GM19035 (cell line): ENCODE results near the gene CAMK2D.
"Not testable (repeated sequence)": the region's sequence is repeated elsewhere in the genome, so short reads cannot be mapped to it uniquely, and the experiment has no call there.

Experiments
- ATAC-seq: cut with Tn5 transposase; IDR thresholded peaks from one replicate; pipeline ENCODE4 v1.9.1; 2021; ENCODE audit not compliant: unreplicated experiment

CAMK2D gene

DNA sequence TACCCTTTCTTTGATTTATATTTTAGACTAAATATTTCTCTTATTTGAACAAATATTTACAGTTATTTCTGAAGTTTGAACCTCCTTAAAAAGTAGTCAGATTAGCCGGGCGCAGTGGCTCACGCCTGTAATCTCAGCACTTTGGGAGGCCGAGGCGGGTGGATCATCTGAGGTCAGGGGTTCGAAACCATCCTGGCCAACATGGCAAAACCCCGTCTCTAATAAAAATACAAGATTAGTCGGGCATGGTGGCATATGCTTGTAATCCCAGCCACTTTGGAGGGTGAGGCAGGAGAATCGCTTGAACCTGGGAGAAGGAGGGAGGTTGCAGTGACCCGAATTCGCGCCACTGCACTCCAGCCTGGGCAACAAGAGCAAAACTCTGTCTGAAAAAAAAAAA, 2.4 kb upstream of the CAMK2D start:
- not testable (repeated sequence) for ATAC-seq

- no peak for ATAC-seq
These were observed 1.4 kb upstream of the CAMK2D start for GRCh38 chr4:113763029-113763285.

GRCh38 chr4:113762186-113763028, 869 bp upstream of the CAMK2D start:
- ATAC-seq, result peak; percentile 59

DNA sequence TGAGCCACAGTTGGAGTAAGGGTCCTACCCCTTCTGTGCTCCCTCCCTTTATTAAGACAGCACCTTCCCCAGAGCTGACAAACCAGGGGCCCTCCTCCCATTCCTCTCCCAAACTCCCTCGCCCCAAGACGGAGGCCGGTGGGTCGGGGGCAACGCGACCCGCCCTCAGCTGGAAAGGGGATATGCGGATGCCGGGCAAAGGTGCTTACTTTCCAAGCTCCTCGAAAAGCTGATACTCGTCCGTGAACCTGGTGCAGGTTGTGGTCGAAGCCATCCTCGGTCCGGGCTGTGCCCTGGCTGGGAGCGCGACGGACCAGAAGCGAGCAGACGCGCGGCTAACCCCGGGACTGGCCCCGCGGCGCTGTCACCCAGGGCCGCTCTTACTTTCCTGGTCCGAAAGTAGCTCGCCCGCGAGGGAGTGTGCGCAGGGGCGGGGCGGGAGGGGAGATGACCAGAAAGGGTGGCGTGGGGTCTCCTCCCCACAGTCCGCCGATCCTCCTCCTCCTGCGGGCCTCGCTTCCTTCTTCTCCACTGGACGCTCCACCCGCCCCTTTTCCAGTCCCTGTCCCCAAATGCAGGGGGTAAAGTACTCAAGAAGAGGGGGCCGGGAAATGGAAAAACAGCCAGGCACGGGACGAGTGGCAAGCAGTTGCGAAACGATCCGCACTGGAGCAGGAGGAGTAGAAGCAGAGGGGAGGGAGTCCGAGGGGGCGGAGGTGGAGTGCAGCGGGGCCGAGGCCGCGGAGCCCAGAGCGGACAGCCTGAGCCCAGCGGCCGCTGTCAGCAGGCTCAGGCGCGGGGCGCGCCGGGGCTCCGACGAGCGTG, 531 bp downstream of the CAMK2D start:
- ATAC-seq, result peak; percentile 28

GRCh38 chr4:113760094-113760794, 1.3 kb downstream of the CAMK2D start:
- no peak for ATAC-seq

GRCh38 chr4:113759696-113760093, 1.8 kb downstream of the CAMK2D start:
- no peak for ATAC-seq

GRCh38 chr4:113758372-113758771, 3.2 kb downstream of the CAMK2D start:
- ATAC-seq, result no peak

DNA sequence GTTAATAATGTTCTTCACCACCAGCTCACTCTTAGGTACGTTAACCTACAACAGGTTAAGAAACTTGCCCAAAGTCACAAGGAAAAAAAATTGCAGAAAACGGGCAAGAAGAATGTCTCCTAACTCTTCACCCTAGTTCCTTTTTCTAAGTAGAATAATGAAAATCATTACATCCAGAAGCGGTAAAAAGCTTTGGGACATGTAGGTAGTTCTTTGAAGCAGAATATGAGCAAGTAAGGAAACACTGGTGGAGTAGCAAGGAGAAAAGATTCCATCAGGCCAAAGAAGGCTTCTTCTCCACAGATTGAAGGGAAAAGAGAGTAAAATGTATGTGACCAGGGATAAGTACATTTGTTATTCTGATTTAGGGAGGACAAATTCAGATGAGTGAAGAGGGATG, 4.1 kb downstream of the CAMK2D start:
- no peak for ATAC-seq

DNA sequence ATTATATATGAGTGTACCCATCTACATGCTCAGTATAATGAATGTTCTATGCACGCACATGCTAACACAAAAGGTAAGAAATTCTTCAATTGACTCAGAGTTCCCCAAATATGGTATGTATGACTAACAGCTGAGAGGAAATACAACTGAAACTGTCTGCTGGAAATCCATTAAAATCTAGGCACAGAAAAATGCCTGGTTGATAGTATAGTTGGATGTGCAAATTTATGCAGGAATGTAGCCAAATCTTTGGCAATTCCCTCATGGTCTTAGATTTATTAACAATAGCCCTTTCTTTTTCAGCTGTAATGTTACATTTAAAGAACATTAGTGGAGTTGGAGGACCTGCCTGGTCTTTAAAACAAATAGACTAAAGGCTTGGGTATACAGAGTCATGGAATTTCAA, 5.5 kb downstream of the CAMK2D start:
- peak; percentile 66 for ATAC-seq

DNA sequence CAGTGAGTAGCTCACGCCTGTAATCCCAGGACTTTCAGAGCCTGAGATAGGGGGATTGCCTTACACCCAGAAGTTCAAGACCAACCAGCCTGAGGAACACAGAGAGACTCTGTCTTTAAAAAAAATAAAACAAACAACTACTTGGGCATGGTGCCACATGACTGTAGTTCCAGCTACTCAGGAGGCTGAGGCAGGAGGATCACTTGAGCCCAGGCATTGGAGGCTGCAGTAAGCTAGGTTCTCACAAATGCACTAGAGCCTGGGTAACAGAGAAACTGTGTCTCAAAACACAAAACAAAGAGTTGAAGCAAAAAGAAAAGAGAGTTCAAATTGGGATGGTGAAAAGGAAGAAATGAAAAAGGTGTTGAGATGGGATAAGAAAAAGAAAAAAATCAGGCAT, 10.8 kb downstream of the CAMK2D start:
- no peak for ATAC-seq

DNA sequence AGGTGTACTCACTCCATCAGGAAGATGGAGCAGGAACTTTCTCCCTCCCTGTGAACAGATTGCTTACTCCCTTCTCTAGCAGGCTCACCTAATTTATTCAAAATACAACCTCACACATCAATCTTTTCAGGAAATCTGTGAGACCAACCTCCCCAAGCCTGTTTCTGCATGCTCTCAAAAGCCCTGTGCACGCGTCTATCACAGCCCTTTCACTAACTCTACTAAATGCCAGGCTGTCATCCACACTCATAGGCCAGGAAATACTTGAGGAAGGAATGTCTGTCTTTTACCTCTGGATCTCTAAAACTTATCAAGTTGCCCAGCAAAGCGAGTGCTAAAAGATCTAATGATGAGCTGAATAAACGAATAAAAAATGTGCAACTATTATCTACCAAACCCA, 11.2 kb downstream of the CAMK2D start:
- ATAC-seq, result no peak

DNA sequence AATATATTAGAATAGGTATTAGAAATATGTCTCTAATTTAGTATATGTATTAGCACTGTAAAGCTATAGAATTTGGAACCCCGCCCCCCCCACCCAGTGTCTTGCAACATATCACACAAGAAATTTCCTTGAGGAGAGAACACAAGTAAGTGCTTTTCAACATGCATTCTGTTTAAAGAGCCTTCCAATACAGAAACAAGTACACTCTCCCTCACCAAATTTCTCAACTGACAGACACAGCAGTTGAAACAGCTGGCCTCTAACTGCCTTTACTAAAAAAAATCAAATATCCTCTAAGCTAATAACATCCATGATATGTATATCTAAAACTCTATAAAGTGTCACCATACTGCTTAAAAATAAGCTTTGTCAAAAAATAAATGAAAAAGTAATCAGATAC, 12.4 kb downstream of the CAMK2D start:
- no peak for ATAC-seq

GRCh38 chr4:113747949-113748348, 13.6 kb downstream of the CAMK2D start:
- ATAC-seq, result no peak

- no peak for ATAC-seq
These were observed 15.8 kb downstream of the CAMK2D start for GRCh38 chr4:113745711-113746110.

DNA sequence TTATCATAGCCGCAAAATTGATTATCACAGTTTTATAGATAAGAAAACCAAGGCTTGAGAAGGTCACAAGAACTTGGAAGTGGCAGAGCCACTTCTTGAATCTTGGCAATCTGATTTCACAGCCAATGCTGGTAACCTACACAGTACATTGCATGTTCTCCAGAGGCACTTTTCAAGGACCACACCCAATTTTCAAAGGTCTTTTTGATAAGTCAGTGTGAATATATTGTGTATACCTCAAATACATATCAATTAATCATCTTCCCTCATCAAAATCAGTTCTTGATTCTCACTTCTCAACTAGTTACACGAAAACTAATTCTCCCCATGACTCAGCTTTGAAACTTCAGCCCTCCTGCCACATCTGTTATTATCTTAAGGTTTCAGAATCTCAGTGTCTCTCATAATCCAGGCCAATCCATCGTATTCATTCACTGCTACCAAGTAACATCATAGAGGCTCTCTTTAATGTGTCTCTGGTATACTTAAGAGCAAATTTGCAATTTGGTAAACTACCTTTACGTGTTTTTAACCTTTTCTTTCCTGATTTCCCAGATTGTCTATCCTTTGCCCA, 16.8 kb downstream of the CAMK2D start:
- ATAC-seq, result no peak

DNA sequence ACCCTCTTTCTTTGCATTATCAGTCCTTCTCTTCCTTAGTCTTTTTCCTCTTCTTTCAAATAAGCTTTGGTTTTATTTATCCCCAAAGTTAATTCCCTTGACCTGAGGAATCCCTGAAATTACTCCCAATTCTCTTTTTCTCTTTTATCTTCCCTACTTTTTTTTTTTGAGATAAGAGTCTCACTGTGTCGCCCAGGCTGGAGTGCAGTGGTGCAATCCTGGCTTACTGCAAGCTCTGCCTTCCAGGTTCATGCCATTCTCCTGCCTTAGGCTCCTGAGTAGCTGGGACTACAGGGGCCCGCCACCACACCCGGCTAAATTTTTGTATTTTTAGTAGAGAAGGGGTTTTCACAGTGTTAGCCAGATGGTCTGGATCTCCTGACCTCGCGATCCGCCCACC, 17.8 kb downstream of the CAMK2D start:
- no peak for ATAC-seq

GRCh38 chr4:113742643-113743042, 18.9 kb downstream of the CAMK2D start:
- no peak for ATAC-seq

DNA sequence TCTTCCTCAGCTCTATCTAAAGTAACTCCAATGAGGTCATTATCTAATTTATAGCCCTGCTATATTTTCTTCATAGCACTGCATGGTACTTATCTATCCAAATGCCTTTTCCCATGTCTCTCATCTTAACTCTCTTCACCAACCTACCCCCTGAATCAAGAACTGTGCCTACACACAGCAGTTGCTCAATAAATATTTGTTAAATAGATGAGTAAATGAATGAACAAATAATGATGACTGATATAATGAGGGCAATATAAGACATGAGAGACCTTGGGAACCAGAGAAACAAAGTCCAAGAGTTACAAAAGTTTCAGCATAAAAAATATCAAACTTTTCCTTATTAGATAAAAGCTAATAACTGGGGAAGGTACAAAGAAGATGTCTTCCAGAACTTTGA, 19.6 kb downstream of the CAMK2D start:
- ATAC-seq, result no peak

DNA sequence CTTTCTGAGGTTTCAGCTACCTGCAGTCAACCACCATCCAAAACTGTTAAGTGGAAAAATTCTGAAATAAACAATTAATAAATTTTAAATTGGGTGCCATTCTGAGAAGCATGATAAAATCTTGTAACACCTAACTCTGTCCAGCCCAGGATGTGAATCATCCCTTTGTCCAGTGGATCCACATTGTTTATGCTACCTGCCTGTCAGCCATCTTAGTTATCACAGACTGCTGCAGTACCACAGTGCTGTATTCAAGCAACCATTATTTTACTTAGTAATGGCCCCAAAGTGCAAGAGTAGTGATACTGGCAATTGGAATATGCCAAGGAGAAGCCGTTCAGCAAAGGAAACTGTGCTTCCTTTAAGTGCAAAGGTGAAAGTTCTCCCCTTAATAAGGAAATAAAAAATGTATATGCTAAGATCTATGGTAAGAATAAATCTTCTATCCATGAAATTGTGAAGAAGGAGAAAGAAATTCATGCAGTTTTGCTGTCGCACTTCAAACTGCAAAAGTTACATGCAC, 20.6 kb downstream of the CAMK2D start:
- no peak for ATAC-seq

DNA sequence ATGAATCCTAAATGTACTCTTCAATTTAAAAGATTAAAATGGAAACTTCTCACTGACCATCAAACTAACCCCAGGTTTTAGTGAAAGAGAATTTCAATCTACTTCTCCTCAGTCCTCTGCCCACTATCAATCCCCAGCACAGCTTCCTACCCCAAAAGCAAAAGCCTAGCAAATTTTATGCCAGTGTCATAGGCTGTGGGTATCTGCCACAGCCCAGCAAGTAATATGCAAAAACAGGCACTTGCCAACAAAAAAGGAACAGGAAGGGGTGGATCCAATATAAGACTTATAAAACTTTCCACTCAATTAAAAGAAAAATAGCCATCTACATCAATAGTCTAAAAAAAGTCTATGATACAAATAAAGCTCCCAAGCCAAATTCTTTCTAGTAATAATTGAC, 22.3 kb downstream of the CAMK2D start:
- ATAC-seq, result no peak

GRCh38 chr4:113738251-113738650, 23.3 kb downstream of the CAMK2D start:
- no peak for ATAC-seq
